GM23338 (cell line): ENCODE measurements around the gene DOLK. TPM values are rescaled to one million over a fixed set of nuclear protein-coding genes. Genes with fewer than 3 reads are reported as not detected.

ENCODE experiments used
- ATAC-seq: fragments of 200-7000 bp; cut with Tn5 transposase; 3 replicates; pipeline ENCODE4 v1.9.1; 2020
- DNase-seq: peaks from one replicate; pipeline ENCODE4 v3.0.0-alpha.2; 2015; ENCODE audit warnings: low spot score
- H2AFZ ChIP-seq: fragments of 200-600 bp; sonication (generic); 2 replicates; pipeline ENCODE4 v1.8.0; 2016; ENCODE audit warnings: antibody characterized with exemption, mild to moderate bottlenecking, moderate library complexity
- H3F3A ChIP-seq: fragments of 200-600 bp; sonication (generic); replicated peaks from 2 replicates; pipeline ENCODE4 v1.8.0; 2017; ENCODE audit warnings: antibody characterized with exemption, mixed run types, low read depth
- H3K27ac ChIP-seq: fragments of 200-600 bp; sonication (generic); 2 replicates; pipeline ENCODE4 v1.6.1; 2016; ENCODE audit warnings: low read depth
- H3K27me3 ChIP-seq: fragments of 200-600 bp; sonication (generic); 2 replicates; pipeline ENCODE4 v1.8.0; 2016; ENCODE audit warnings: mild to moderate bottlenecking, mixed run types, moderate library complexity; ENCODE audit not compliant: insufficient read depth
- H3K36me3 ChIP-seq: fragments of 200-600 bp; sonication (generic); 2 replicates; pipeline ENCODE4 v1.8.0; 2016; ENCODE audit warnings: mild to moderate bottlenecking; ENCODE audit not compliant: insufficient read depth
- H3K4me1 ChIP-seq: fragments of 200-600 bp; sonication (generic); 2 replicates; pipeline ENCODE4 v1.8.0; 2016; ENCODE audit warnings: mild to moderate bottlenecking, moderate library complexity; ENCODE audit not compliant: insufficient read depth
- H3K4me2 ChIP-seq: fragments of 200-600 bp; sonication (generic); 2 replicates; pipeline ENCODE4 v1.7.1; 2017; ENCODE audit warnings: mixed run types
- H3K4me3 ChIP-seq: fragments of 200-600 bp; sonication (generic); 2 replicates; pipeline ENCODE4 v1.6.1; 2016; ENCODE audit warnings: mixed run types
- H3K79me2 ChIP-seq: fragments of 200-600 bp; sonication (generic); replicated peaks from 2 replicates; pipeline ENCODE4 v1.8.0; 2017; ENCODE audit warnings: mild to moderate bottlenecking; ENCODE audit not compliant: insufficient read depth
- H3K9me2 ChIP-seq: fragments of 200-600 bp; sonication (generic); 2 replicates; pipeline ENCODE4 v1.8.0; 2017; ENCODE audit not compliant: insufficient read depth
- H4K20me1 ChIP-seq: fragments of 200-600 bp; sonication (generic); replicated peaks from 2 replicates; pipeline ENCODE4 v1.8.0; 2017; ENCODE audit warnings: mild to moderate bottlenecking; ENCODE audit not compliant: insufficient read depth
- H3K27ac Mint-ChIP-seq: 2 replicates; pipeline ENCODE4 v1.8.0; 2020; ENCODE audit warnings: inconsistent platforms, mild to moderate bottlenecking, moderate library complexity, mixed read lengths
- H3K27me3 Mint-ChIP-seq: 3 replicates; pipeline ENCODE4 v1.8.0; 2022; ENCODE audit warnings: low read depth, mild to moderate bottlenecking, moderate library complexity, mixed read lengths, inconsistent platforms; ENCODE audit not compliant: insufficient read depth, poor library complexity
- H3K36me3 Mint-ChIP-seq: 3 replicates; pipeline ENCODE4 v1.8.0; 2021; ENCODE audit warnings: low read depth, mild to moderate bottlenecking, inconsistent platforms, moderate library complexity, mixed read lengths
- H3K4me1 Mint-ChIP-seq: 3 replicates; pipeline ENCODE4 v1.8.0; 2020; ENCODE audit warnings: mild to moderate bottlenecking, inconsistent platforms, mixed read lengths
- H3K4me3 Mint-ChIP-seq: 3 replicates; pipeline ENCODE4 v1.8.0; 2021; ENCODE audit warnings: moderate library complexity, mild to moderate bottlenecking, inconsistent platforms, mixed read lengths
- H3K9me3 Mint-ChIP-seq: 3 replicates; pipeline ENCODE4 v1.8.0; 2020; ENCODE audit warnings: moderate library complexity, mild to moderate bottlenecking, inconsistent platforms, mixed read lengths
- CREB1 ChIP-seq: fragments of 250-450 bp; sonication (Bioruptor Pico); IDR thresholded peaks from 2 replicates; pipeline ENCODE4 v1.5.0; 2020; ENCODE audit warnings: low read depth, mild to moderate bottlenecking, moderate library complexity
- EZH2 ChIP-seq: fragments of 200-600 bp; sonication (generic); IDR thresholded peaks from one replicate; pipeline ENCODE4 v1.8.0; 2017; ENCODE audit warnings: antibody characterized with exemption, mild to moderate bottlenecking, low read depth; ENCODE audit not compliant: unreplicated experiment
- EZH2phosphoT487 ChIP-seq: fragments of 200-600 bp; sonication (generic); IDR thresholded peaks from one replicate; pipeline ENCODE4 v1.8.1; 2018; ENCODE audit warnings: antibody characterized with exemption; ENCODE audit not compliant: unreplicated experiment
- JUNB ChIP-seq: IDR thresholded peaks from one replicate; pipeline ENCODE4 v1.6.1; 2016; ENCODE audit warnings: antibody characterized with exemption; ENCODE audit not compliant: unreplicated experiment
- NANOG ChIP-seq: IDR thresholded peaks from 2 replicates; pipeline ENCODE4 v1.6.1; 2016; ENCODE audit warnings: antibody characterized with exemption, borderline replicate concordance
- POLR2AphosphoS5 ChIP-seq: IDR thresholded peaks from 2 replicates; pipeline ENCODE4 v1.6.1; 2016; ENCODE audit warnings: antibody characterized with exemption, low read depth
- STAT1 ChIP-seq: IDR thresholded peaks from one replicate; pipeline ENCODE4 v1.6.1; 2016; ENCODE audit warnings: antibody characterized with exemption; ENCODE audit not compliant: unreplicated experiment
- ZNF114 ChIP-seq: fragments of 250-450 bp; sonication (Bioruptor Pico); IDR thresholded peaks from 2 replicates; pipeline ENCODE4 v1.5.0; 2020; ENCODE audit warnings: mild to moderate bottlenecking, moderate library complexity
- ZNF331 ChIP-seq: fragments of 250-450 bp; sonication (Bioruptor Pico); IDR thresholded peaks from 2 replicates; pipeline ENCODE4 v1.5.0; 2020; ENCODE audit warnings: low read depth, mild to moderate bottlenecking, moderate library complexity
- polyA plus RNA-seq: library from polyadenylated mRNA; unstranded; fragments of >200 nt; fragmentation: Nextera tagmentation; extraction: Ambion mirVana; gene quantifications from 2 replicates; pipeline ENCODE4 v1.2.1, GENCODE V29; 2016
- total RNA-seq: library from RNA; depleted of rRNA; stranded (reverse); fragments of >200 nt; shearing (Covaris generic); gene quantifications from 2 replicates; pipeline ENCODE4 v1.2.3, GENCODE V29; 2014
- TF ChIP-seq, protein P1 (sequence below): fragments of 250-450 bp; sonication (Bioruptor Pico); IDR thresholded peaks from 2 replicates; pipeline ENCODE4 v1.5.0; 2020; ENCODE audit warnings: mild to moderate bottlenecking, moderate library complexity
- TF ChIP-seq, protein P2 (sequence below): IDR thresholded peaks from 2 replicates; pipeline ENCODE4 v1.6.1; 2016; ENCODE audit warnings: antibody characterized with exemption
- TF ChIP-seq, protein P3 (sequence below): IDR thresholded peaks from one replicate; pipeline ENCODE4 v1.6.1; 2018; ENCODE audit warnings: antibody characterized with exemption; ENCODE audit not compliant: unreplicated experiment
- TF ChIP-seq, protein P4 (sequence below), 2 experiments: fragments of 200-600 bp in 1 of 2; sonication (generic) in 1 of 2; conservative IDR thresholded peaks; 2 replicates each; pipeline versions ENCODE4 v1.5.1 to v1.6.1; 2016 to 2017; ENCODE audit warnings: antibody characterized with exemption in 2 of 2, low read depth in 2 of 2, mild to moderate bottlenecking in 2 of 2, moderate library complexity in 1 of 2

Gene DOLK
- total and polyA plus RNA-seq, 2 experiments from 2014 or later = 9.8 to 20.2 TPM

DNA sequence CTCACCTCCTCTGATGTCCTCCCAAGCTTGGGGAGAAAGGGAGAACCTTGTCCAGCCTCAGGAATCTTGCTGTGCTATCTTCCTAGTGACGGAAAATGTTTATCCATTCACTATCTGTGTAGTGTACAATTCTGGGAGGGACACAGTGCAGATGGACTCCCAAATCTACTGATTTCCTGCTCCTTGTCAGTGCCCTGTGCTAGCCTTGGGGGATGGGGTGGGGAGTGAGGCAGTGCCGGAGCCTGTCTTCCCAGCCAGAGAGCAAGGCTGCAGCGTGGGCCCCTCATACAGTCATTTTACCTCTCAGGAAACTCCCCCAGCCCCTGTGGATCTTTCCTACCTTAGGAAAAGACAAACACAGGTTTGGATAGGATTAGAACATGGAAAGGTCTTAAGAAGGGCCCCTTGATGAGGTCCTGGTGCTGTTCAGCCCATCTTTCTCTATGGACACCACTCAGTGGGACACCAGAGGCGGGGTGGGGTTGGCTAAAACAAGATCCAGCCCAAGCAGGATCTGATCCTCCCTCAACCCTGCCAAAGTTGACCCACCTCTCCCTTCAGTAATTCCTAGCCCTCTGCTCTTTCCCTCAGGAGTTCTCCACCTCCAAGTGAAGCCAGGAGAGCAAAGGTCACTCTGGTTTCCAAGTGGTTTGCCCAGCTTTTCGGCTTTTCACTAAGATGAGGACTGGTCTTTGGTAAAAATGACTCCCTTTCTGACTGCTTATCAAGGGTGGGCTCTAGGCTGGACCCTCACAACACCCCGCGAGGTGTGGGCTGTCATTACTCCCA lies 3.4 kb downstream of the DOLK start:
- H2AFZ ChIP-seq = no peak overlapping the region
- H3K79me2 ChIP-seq = peaks cover 28% of the 10 kb centered on the region
- no peak overlapping the region for H3K4me2 ChIP-seq
- ATAC-seq = no peak
- no peaks in the 10 kb centered on the region for H3K27me3 ChIP-seq
- no peak overlapping the region; the same call in 2 of the 3 replicates for H3K4me3 Mint-ChIP-seq
- H3K27ac ChIP-seq = no peak overlapping the region
- no peaks in the 10 kb centered on the region; the same call in none of the 2 replicates for H4K20me1 ChIP-seq
- no peaks in the 10 kb centered on the region for H3K9me3 Mint-ChIP-seq
- peaks cover 20% of the 10 kb centered on the region for H3K36me3 Mint-ChIP-seq
- no peak for DNase-seq
- no peak overlapping the region for H3K4me3 ChIP-seq
- TF ChIP-seq ZNF114 (CRISPR knock-in tag) = no peak
- no peak for TF ChIP-seq ZNF331 (CRISPR knock-in tag)
- TF ChIP-seq, protein P1, sequence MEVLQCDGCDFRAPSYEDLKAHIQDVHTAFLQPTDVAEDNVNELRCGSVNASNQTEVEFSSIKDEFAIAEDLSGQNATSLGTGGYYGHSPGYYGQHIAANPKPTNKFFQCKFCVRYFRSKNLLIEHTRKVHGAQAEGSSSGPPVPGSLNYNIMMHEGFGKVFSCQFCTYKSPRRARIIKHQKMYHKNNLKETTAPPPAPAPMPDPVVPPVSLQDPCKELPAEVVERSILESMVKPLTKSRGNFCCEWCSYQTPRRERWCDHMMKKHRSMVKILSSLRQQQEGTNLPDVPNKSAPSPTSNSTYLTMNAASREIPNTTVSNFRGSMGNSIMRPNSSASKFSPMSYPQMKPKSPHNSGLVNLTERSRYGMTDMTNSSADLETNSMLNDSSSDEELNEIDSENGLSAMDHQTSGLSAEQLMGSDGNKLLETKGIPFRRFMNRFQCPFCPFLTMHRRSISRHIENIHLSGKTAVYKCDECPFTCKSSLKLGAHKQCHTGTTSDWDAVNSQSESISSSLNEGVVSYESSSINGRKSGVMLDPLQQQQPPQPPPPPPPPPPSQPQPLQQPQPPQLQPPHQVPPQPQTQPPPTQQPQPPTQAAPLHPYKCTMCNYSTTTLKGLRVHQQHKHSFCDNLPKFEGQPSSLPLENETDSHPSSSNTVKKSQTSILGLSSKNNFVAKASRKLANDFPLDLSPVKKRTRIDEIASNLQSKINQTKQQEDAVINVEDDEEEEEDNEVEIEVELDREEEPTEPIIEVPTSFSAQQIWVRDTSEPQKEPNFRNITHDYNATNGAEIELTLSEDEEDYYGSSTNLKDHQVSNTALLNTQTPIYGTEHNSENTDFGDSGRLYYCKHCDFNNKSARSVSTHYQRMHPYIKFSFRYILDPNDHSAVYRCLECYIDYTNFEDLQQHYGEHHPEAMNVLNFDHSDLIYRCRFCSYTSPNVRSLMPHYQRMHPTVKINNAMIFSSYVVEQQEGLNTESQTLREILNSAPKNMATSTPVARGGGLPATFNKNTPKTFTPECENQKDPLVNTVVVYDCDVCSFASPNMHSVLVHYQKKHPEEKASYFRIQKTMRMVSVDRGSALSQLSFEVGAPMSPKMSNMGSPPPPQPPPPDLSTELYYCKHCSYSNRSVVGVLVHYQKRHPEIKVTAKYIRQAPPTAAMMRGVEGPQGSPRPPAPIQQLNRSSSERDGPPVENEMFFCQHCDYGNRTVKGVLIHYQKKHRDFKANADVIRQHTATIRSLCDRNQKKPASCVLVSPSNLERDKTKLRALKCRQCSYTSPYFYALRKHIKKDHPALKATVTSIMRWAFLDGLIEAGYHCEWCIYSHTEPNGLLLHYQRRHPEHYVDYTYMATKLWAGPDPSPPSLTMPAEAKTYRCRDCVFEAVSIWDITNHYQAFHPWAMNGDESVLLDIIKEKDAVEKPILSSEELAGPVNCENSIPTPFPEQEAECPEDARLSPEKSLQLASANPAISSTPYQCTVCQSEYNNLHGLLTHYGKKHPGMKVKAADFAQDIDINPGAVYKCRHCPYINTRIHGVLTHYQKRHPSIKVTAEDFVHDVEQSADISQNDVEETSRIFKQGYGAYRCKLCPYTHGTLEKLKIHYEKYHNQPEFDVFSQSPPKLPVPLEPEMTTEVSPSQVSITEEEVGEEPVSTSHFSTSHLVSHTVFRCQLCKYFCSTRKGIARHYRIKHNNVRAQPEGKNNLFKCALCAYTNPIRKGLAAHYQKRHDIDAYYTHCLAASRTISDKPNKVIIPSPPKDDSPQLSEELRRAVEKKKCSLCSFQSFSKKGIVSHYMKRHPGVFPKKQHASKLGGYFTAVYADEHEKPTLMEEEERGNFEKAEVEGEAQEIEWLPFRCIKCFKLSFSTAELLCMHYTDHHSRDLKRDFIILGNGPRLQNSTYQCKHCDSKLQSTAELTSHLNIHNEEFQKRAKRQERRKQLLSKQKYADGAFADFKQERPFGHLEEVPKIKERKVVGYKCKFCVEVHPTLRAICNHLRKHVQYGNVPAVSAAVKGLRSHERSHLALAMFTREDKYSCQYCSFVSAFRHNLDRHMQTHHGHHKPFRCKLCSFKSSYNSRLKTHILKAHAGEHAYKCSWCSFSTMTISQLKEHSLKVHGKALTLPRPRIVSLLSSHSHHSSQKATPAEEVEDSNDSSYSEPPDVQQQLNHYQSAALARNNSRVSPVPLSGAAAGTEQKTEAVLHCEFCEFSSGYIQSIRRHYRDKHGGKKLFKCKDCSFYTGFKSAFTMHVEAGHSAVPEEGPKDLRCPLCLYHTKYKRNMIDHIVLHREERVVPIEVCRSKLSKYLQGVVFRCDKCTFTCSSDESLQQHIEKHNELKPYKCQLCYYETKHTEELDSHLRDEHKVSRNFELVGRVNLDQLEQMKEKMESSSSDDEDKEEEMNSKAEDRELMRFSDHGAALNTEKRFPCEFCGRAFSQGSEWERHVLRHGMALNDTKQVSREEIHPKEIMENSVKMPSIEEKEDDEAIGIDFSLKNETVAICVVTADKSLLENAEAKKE (CRISPR knock-in tag) = no peak
- TF ChIP-seq JUNB = no peak
- TF ChIP-seq, protein P2, sequence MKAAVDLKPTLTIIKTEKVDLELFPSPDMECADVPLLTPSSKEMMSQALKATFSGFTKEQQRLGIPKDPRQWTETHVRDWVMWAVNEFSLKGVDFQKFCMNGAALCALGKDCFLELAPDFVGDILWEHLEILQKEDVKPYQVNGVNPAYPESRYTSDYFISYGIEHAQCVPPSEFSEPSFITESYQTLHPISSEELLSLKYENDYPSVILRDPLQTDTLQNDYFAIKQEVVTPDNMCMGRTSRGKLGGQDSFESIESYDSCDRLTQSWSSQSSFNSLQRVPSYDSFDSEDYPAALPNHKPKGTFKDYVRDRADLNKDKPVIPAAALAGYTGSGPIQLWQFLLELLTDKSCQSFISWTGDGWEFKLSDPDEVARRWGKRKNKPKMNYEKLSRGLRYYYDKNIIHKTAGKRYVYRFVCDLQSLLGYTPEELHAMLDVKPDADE = no peak
- TF ChIP-seq NANOG = no peak
- TF ChIP-seq EZH2 = no peak
- TF ChIP-seq, protein P3, sequence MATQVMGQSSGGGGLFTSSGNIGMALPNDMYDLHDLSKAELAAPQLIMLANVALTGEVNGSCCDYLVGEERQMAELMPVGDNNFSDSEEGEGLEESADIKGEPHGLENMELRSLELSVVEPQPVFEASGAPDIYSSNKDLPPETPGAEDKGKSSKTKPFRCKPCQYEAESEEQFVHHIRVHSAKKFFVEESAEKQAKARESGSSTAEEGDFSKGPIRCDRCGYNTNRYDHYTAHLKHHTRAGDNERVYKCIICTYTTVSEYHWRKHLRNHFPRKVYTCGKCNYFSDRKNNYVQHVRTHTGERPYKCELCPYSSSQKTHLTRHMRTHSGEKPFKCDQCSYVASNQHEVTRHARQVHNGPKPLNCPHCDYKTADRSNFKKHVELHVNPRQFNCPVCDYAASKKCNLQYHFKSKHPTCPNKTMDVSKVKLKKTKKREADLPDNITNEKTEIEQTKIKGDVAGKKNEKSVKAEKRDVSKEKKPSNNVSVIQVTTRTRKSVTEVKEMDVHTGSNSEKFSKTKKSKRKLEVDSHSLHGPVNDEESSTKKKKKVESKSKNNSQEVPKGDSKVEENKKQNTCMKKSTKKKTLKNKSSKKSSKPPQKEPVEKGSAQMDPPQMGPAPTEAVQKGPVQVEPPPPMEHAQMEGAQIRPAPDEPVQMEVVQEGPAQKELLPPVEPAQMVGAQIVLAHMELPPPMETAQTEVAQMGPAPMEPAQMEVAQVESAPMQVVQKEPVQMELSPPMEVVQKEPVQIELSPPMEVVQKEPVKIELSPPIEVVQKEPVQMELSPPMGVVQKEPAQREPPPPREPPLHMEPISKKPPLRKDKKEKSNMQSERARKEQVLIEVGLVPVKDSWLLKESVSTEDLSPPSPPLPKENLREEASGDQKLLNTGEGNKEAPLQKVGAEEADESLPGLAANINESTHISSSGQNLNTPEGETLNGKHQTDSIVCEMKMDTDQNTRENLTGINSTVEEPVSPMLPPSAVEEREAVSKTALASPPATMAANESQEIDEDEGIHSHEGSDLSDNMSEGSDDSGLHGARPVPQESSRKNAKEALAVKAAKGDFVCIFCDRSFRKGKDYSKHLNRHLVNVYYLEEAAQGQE = no peak
- no peak for TF ChIP-seq STAT1
- TF ChIP-seq, protein P4, sequence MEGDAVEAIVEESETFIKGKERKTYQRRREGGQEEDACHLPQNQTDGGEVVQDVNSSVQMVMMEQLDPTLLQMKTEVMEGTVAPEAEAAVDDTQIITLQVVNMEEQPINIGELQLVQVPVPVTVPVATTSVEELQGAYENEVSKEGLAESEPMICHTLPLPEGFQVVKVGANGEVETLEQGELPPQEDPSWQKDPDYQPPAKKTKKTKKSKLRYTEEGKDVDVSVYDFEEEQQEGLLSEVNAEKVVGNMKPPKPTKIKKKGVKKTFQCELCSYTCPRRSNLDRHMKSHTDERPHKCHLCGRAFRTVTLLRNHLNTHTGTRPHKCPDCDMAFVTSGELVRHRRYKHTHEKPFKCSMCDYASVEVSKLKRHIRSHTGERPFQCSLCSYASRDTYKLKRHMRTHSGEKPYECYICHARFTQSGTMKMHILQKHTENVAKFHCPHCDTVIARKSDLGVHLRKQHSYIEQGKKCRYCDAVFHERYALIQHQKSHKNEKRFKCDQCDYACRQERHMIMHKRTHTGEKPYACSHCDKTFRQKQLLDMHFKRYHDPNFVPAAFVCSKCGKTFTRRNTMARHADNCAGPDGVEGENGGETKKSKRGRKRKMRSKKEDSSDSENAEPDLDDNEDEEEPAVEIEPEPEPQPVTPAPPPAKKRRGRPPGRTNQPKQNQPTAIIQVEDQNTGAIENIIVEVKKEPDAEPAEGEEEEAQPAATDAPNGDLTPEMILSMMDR (conservative IDR thresholded peaks at IDR 0.05; ENCODE audit: low read depth in 2 of 2) = no peak
- no peak for TF ChIP-seq POLR2AphosphoS5
- no peak for TF ChIP-seq CREB1
- no peak for TF ChIP-seq EZH2phosphoT487
- H3K4me1 Mint-ChIP-seq = peaks cover 18% of the 10 kb centered on the region
- no peaks in the 10 kb centered on the region for H3K9me2 ChIP-seq
- H3K27me3 Mint-ChIP-seq = peaks cover 11% of the 10 kb centered on the region
- H3F3A ChIP-seq = 0 out of 2 replicates have a peak, but pooled peaks cover 6% of the 10 kb centered on the region
- 0 out of 2 replicates have a peak, but pooled peaks cover 1% of the 10 kb centered on the region for H3K36me3 ChIP-seq
- no peaks in the 10 kb centered on the region; the same call in 1 of the 2 replicates for H3K4me1 ChIP-seq
- H3K27ac Mint-ChIP-seq = no peak overlapping the region
